GM11168 (cell line): Measurements from ENCODE around the gene C1orf122.

Source experiments
- in situ Hi-C: fragments of 300-500 bp; cut with MboI; formaldehyde crosslinking; loops from one replicate; pipeline ENCODE4 v1.12.0; 2022; ENCODE audit warnings: low sequenced_read_pairs; ENCODE audit not compliant: unreplicated experiment

The C1orf122 gene

GRCh38 chr1:37795340-37796125 is 12.1 kb upstream of the C1orf122 start:
- in situ Hi-C loops: no loop called here

GRCh38 chr1:37797750-37798345 is 9.7 kb upstream of the C1orf122 start:
- in situ Hi-C loops: no loop called here

GRCh38 chr1:37802439-37802838 is 5.2 kb upstream of the C1orf122 start:
- in situ Hi-C loops: no loop called here

GRCh38 chr1:37807220-37807554 is 403 bp upstream of the C1orf122 start:
- in situ Hi-C loops: no loop called here

GRCh38 chr1:37808369-37809319 is 1.1 kb downstream of the C1orf122 start:
- in situ Hi-C loops: no loop called here

GRCh38 chr1:37809942-37810341 is 2.4 kb downstream of the C1orf122 start:
- in situ Hi-C loops: no loop called here

- in situ Hi-C loops: no loop called here
Observed at GRCh38 chr1:37811027-37811655, 3.6 kb downstream of the C1orf122 start.

GRCh38 chr1:37813529-37814145 is 6.0 kb downstream of the C1orf122 start:
- in situ Hi-C loops: no loop called here

GRCh38 chr1:37814252-37814651 is 6.7 kb downstream of the C1orf122 start:
- in situ Hi-C loops: no loop called here

GRCh38 chr1:37817481-37817880 is 9.9 kb downstream of the C1orf122 start:
- in situ Hi-C loops: no loop called here

GRCh38 chr1:37821481-37821880 is 13.9 kb downstream of the C1orf122 start:
- in situ Hi-C loops: no loop called here

GRCh38 chr1:37822906-37823815 is 15.6 kb downstream of the C1orf122 start:
- in situ Hi-C loops: no loop called here

GRCh38 chr1:37824001-37824400 is 16.4 kb downstream of the C1orf122 start:
- in situ Hi-C loops: no loop called here

GRCh38 chr1:37825506-37825905 is 17.9 kb downstream of the C1orf122 start:
- in situ Hi-C loops: no loop called here

GRCh38 chr1:37828410-37829074 is 21.0 kb downstream of the C1orf122 start:
- in situ Hi-C loops: no loop called here

GRCh38 chr1:37831109-37831508 is 23.5 kb downstream of the C1orf122 start:
- in situ Hi-C loops: no loop called here

- in situ Hi-C loops: no loop called here
Observed at GRCh38 chr1:37831809-37832208, 24.2 kb downstream of the C1orf122 start.

- in situ Hi-C loops: no loop called here
Observed at GRCh38 chr1:37836788-37837187, 29.2 kb downstream of the C1orf122 start.

GRCh38 chr1:37839676-37840075 is 32.1 kb downstream of the C1orf122 start:
- in situ Hi-C loops: no loop called here
